ENCODE results near the gene REV3L.

DNA sequence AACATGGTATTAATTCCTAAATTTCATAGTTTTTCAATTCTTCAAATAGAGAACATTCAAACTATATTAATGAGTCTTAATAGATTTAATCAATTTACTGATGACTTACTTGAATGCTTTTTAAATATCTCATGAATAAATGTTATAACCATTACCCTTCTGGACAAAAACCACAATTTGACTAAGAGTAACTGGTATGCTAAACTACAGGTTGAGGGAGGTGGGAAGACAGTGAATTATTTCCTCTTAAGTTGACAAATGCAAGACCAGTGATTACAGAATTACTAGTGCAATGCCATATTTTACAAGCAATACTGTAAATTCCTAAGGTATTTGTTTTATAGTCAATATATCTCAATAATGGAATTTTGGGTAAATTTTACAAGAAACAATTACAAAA is 65.1 kb downstream of the REV3L start:
- TF ChIP-seq, protein P1, sequence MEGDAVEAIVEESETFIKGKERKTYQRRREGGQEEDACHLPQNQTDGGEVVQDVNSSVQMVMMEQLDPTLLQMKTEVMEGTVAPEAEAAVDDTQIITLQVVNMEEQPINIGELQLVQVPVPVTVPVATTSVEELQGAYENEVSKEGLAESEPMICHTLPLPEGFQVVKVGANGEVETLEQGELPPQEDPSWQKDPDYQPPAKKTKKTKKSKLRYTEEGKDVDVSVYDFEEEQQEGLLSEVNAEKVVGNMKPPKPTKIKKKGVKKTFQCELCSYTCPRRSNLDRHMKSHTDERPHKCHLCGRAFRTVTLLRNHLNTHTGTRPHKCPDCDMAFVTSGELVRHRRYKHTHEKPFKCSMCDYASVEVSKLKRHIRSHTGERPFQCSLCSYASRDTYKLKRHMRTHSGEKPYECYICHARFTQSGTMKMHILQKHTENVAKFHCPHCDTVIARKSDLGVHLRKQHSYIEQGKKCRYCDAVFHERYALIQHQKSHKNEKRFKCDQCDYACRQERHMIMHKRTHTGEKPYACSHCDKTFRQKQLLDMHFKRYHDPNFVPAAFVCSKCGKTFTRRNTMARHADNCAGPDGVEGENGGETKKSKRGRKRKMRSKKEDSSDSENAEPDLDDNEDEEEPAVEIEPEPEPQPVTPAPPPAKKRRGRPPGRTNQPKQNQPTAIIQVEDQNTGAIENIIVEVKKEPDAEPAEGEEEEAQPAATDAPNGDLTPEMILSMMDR (IDR thresholded peaks at IDR 0.05; ENCODE audit: insufficient read depth, low read length, poor library complexity, severe bottlenecking) = no peak
- TF ChIP-seq EZH2phosphoT487 (conservative IDR thresholded peaks at IDR 0.05; ENCODE audit: low read length) = no peak

All from SU-DHL-6 (cell line).